Measurements from ENCODE around the gene CUL7. TPM values are rescaled to one million over a fixed set of nuclear protein-coding genes. Genes with fewer than 3 reads are reported as not detected.

The CUL7 gene
- total and polyA plus RNA-seq, 12 donors: 4.2 to 11.2 (median 8.5) TPM

- Histone ChIP-seq H3K4me1 (peaks cover 0 to 21% (median 4%) of the 10 kb centered on the region in 9 donors), H3K4me3 (no peak overlapping the region), H3K36me3 (no peaks in the 10 kb centered on the region), H3K27ac (no peak overlapping the region), H3K27me3 (no peaks in the 10 kb centered on the region), H3K9me3 (no peaks in the 10 kb centered on the region)
- no peak for TF ChIP-seq CTCF (IDR thresholded peaks at IDR 0.05)
- intact Hi-C loops (cut with DNase I): no loop called here
- no peak for DNase-seq
- peak in 1 of 8 donors; percentile 47 for ATAC-seq
- WGBS, 2 donors: 55 to 61% methylated on average over 8 of the region's 8 CpGs
Observed at GRCh38 chr6:43096451-43097097, 42.9 kb upstream of the CUL7 start.

- ATAC-seq (peak in 1 of 8 donors; percentile 34), DNase-seq (no peak)
- Histone ChIP-seq H3K27me3 (no peaks in the 10 kb centered on the region), H3K36me3 (no peaks in the 10 kb centered on the region), H3K27ac (no peak overlapping the region), H3K4me3 (no peak overlapping the region), H3K4me1 (peaks cover 0 to 21% (median 4%) of the 10 kb centered on the region in 9 donors), H3K9me3 (no peaks in the 10 kb centered on the region)
- intact Hi-C loops (cut with DNase I): no loop called here
- 67 to 72% methylated on average over 7 of the region's 7 CpGs for WGBS, 2 donors
- no peak for TF ChIP-seq CTCF (IDR thresholded peaks at IDR 0.05)
Observed at GRCh38 chr6:43095939-43096338, 42.3 kb upstream of the CUL7 start.

GRCh38 chr6:43093436-43094289, 40.0 kb upstream of the CUL7 start:
- WGBS, 2 donors: 69 to 70% methylated on average over 9 of the region's 9 CpGs
- Histone ChIP-seq H3K36me3 (no peaks in the 10 kb centered on the region), H3K9me3 (no peaks in the 10 kb centered on the region), H3K4me1 (peaks cover 0 to 21% (median 4%) of the 10 kb centered on the region in 9 donors), H3K27me3 (no peaks in the 10 kb centered on the region), H3K4me3 (peak overlapping the region in 7 of 10 donors; percentile 13 to 42 (median 37)), H3K27ac (peak overlapping the region in 3 of 10 donors; percentile 9 to 36 (median 9))
- no peak for TF ChIP-seq CTCF (IDR thresholded peaks at IDR 0.05)
- DNase-seq (peak in 1 of 2 donors; percentile 21), ATAC-seq (peak in 7 of 8 donors; percentile 60 to 86 (median 80))
- intact Hi-C loops (cut with DNase I): loop anchor here in 1 of 10 donors (5.0 kb wide), 1 partner anchor 439 kb away; no protein-coding TSS in a partner anchor

- Histone ChIP-seq H3K27me3 (no peaks in the 10 kb centered on the region), H3K27ac (no peak overlapping the region), H3K4me1 (peaks cover 0 to 21% (median 4%) of the 10 kb centered on the region in 9 donors), H3K4me3 (no peak overlapping the region), H3K36me3 (no peaks in the 10 kb centered on the region), H3K9me3 (no peaks in the 10 kb centered on the region)
- DNase-seq (no peak), ATAC-seq (no peak)
- intact Hi-C loops (cut with DNase I): loop anchor here in 1 of 10 donors (5.0 kb wide), 1 partner anchor 440 kb away; no protein-coding TSS in a partner anchor
- no peak for TF ChIP-seq CTCF (IDR thresholded peaks at IDR 0.05)
Observed at GRCh38 chr6:43092635-43093034, 39.0 kb upstream of the CUL7 start.
